Stomach smooth muscle (tissue), 2 donors: ENCODE measurements around the gene EPSTI1.

Source experiments
- H3K27ac ChIP-seq: one replicate; pipeline ENCODE4 v1.7.0; 2013; ENCODE audit warnings: mild to moderate bottlenecking, low read length, inconsistent platforms
- H3K27me3 ChIP-seq, 2 donors: one replicate each; pipeline ENCODE4 v1.7.0; 2013; ENCODE audit warnings: low read length in 2 of 2; ENCODE audit not compliant: insufficient read depth in 2 of 2, control insufficient read depth in 1 of 2
- H3K36me3 ChIP-seq, 2 donors: one replicate each; pipeline ENCODE4 v1.7.0; 2013; ENCODE audit warnings: low read length in 2 of 2; ENCODE audit not compliant: control insufficient read depth in 2 of 2, insufficient read depth in 2 of 2
- H3K4me1 ChIP-seq: one replicate; pipeline ENCODE4 v1.7.0; 2013; ENCODE audit warnings: low read length; ENCODE audit not compliant: control insufficient read depth, insufficient read depth
- H3K4me3 ChIP-seq, 2 donors: one replicate each; pipeline ENCODE4 v1.7.0; 2013; ENCODE audit warnings: low read length in 2 of 2
- H3K9ac ChIP-seq, 2 donors: one replicate each; pipeline ENCODE4 v1.7.0; 2013; ENCODE audit warnings: low read length in 2 of 2, mild to moderate bottlenecking in 1 of 2
- H3K9me3 ChIP-seq, 2 donors: one replicate each; pipeline ENCODE4 v1.7.0; 2013; ENCODE audit warnings: low read length in 2 of 2; ENCODE audit not compliant: control insufficient read depth in 2 of 2
- donor health status: healthy.
- donor health status: Pancreatic carcinoma.

The EPSTI1 gene

GRCh38 chr13:42947925-42948324, 44.1 kb downstream of the EPSTI1 start:
- H3K36me3 ChIP-seq, result peaks cover 3 to 6% of the 10 kb centered on the region in 2 donors
- H3K9me3 ChIP-seq, result no peaks in the 10 kb centered on the region
- no peak overlapping the region for H3K4me3 ChIP-seq
- H3K9ac ChIP-seq, result no peak overlapping the region
- H3K27ac ChIP-seq, result no peak overlapping the region
- no peaks in the 10 kb centered on the region for H3K27me3 ChIP-seq
- H3K4me1 ChIP-seq, result no peaks in the 10 kb centered on the region

- Histone ChIP-seq H3K27ac (no peak overlapping the region), H3K4me1 (no peaks in the 10 kb centered on the region), H3K4me3 (no peak overlapping the region), H3K36me3 (peaks cover 0 to 3% of the 10 kb centered on the region in 2 donors), H3K9ac (no peak overlapping the region), H3K27me3 (no peaks in the 10 kb centered on the region), H3K9me3 (no peaks in the 10 kb centered on the region)
Observed at GRCh38 chr13:42946927-42947326, 45.1 kb downstream of the EPSTI1 start.

DNA sequence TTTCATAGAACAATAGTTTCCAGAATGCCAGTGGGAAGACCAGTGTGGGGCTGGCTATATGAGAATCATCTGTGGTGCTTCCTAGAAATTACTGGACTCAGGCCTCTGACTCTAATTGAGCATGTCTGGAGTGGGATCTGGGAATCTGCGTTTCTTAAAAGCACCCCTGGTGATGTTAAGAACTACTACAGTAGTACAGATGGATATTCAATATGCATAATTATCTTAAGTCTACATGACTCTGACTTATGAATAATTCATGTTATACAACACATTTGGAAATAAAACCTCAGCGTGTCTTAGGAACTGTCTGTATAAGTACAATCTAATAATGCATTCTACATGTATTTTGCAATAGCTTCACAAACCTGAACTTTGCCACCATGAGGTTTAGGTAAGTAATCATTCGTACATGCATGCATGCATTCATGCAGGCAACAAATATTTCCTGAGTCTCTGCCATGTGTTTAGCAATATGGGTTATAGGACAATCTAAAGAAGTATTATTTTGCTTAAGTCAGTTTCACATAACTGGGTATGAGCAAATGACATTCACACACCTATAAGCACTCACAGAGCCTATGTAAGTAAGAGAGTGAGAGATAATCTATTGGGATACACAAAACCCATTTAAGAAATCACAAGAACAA, 62.0 kb downstream of the EPSTI1 start:
- peaks cover 0 to 4% of the 10 kb centered on the region in 2 donors for H3K36me3 ChIP-seq
- H3K4me1 ChIP-seq, result no peaks in the 10 kb centered on the region
- H3K4me3 ChIP-seq, result no peak overlapping the region
- no peaks in the 10 kb centered on the region for H3K27me3 ChIP-seq
- H3K9ac ChIP-seq, result no peak overlapping the region
- no peaks in the 10 kb centered on the region for H3K9me3 ChIP-seq
- no peak overlapping the region for H3K27ac ChIP-seq

GRCh38 chr13:42926555-42926954, 65.5 kb downstream of the EPSTI1 start:
- H3K9ac ChIP-seq, result no peak overlapping the region
- no peak overlapping the region for H3K4me3 ChIP-seq
- H3K27me3 ChIP-seq, result no peaks in the 10 kb centered on the region
- no peak overlapping the region for H3K27ac ChIP-seq
- H3K9me3 ChIP-seq, result no peaks in the 10 kb centered on the region
- H3K36me3 ChIP-seq, result peaks cover 2 to 4% of the 10 kb centered on the region in 2 donors
- no peaks in the 10 kb centered on the region for H3K4me1 ChIP-seq

GRCh38 chr13:42926043-42926442, 66.0 kb downstream of the EPSTI1 start:
- H3K9ac ChIP-seq, result no peak overlapping the region

DNA sequence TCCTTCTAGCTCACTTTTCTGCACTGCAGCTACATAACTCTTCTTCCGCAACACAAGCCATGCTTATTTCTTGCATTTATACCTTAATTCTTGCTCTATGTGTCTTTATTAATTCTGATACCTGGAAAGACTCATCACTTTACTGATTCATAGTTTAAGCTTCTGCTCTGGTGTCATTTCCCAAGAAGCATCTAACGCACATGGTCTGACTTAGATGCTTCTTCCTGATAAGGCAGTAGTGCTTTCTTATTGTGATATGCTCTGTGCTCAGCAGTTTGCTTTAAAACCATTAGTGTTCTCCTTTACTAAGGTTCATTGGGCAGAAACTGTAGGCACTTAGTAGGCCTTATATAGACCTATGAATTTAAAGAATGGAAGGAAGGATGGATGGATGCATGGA, 66.4 kb downstream of the EPSTI1 start:
- peaks cover 2 to 4% of the 10 kb centered on the region in 2 donors for H3K36me3 ChIP-seq
- H3K4me1 ChIP-seq, result no peaks in the 10 kb centered on the region
- no peak overlapping the region for H3K9ac ChIP-seq
- no peak overlapping the region for H3K27ac ChIP-seq
- no peaks in the 10 kb centered on the region for H3K27me3 ChIP-seq
- H3K4me3 ChIP-seq, result no peak overlapping the region
- H3K9me3 ChIP-seq, result no peaks in the 10 kb centered on the region

More at GRCh38 chr13:42926043-42926442, 66.0 kb downstream of the EPSTI1 start:
- H3K4me1 ChIP-seq, result no peaks in the 10 kb centered on the region
- H3K36me3 ChIP-seq, result peaks cover 2 to 4% of the 10 kb centered on the region in 2 donors
- H3K4me3 ChIP-seq, result no peak overlapping the region
- H3K27me3 ChIP-seq, result no peaks in the 10 kb centered on the region
- H3K27ac ChIP-seq, result no peak overlapping the region
- H3K9me3 ChIP-seq, result no peaks in the 10 kb centered on the region

- Histone ChIP-seq H3K27ac (no peak overlapping the region), H3K4me1 (no peaks in the 10 kb centered on the region), H3K4me3 (no peak overlapping the region), H3K9me3 (no peaks in the 10 kb centered on the region), H3K9ac (no peak overlapping the region), H3K36me3 (peaks cover 2 to 4% of the 10 kb centered on the region in 2 donors), H3K27me3 (no peaks in the 10 kb centered on the region)
Observed at GRCh38 chr13:42924344-42924743, 67.7 kb downstream of the EPSTI1 start.

GRCh38 chr13:42907745-42908144, 84.3 kb downstream of the EPSTI1 start:
- no peak overlapping the region for H3K9ac ChIP-seq
- H3K9me3 ChIP-seq, result no peaks in the 10 kb centered on the region
- no peak overlapping the region for H3K4me3 ChIP-seq
- no peaks in the 10 kb centered on the region for H3K27me3 ChIP-seq
- no peaks in the 10 kb centered on the region for H3K4me1 ChIP-seq
- H3K36me3 ChIP-seq, result no peaks in the 10 kb centered on the region
- no peak overlapping the region for H3K27ac ChIP-seq

DNA sequence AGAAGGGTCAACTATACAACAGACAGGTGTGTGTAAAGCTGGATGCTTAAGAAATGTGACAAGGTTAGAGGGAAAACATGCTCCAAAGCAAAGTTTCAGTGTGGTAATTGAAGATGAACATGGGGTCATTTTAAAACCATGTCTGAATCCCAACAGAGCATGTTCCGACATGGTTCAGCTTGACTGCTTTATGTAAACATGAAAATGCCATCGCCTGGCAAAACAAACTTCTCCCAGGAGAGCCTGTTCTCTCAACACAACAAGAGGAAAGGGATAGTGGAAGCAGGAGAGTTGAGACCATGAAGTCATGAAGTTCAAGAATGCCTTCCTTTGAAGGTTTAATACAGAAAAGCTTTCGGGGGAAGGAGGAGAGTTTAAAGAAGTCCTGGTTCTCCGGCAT, 85.8 kb downstream of the EPSTI1 start:
- Histone ChIP-seq H3K4me1 (no peaks in the 10 kb centered on the region), H3K36me3 (no peaks in the 10 kb centered on the region), H3K4me3 (no peak overlapping the region), H3K27me3 (no peaks in the 10 kb centered on the region), H3K9ac (no peak overlapping the region), H3K9me3 (no peaks in the 10 kb centered on the region), H3K27ac (no peak overlapping the region)

DNA sequence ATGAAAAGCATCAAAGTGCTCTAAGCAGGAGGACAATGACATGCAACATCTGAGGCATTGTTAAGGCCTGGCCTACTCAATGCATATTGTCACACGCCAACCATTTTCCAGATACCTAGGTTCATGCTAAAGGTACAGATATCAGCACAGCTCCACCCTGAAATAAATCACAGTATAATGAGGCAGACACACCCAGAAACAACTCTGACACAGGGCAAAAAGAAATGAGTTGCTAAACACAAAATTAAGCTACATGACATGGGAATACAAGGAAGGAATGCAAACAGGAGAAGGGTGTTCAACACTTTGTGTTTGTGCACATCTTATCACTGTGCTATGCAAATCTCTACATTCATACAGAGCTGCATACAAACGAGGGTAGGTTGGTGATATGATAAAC, 86.5 kb downstream of the EPSTI1 start:
- Histone ChIP-seq H3K4me3 (no peak overlapping the region), H3K27ac (no peak overlapping the region), H3K9ac (no peak overlapping the region), H3K4me1 (no peaks in the 10 kb centered on the region), H3K9me3 (no peaks in the 10 kb centered on the region), H3K27me3 (no peaks in the 10 kb centered on the region), H3K36me3 (no peaks in the 10 kb centered on the region)

GRCh38 chr13:42899266-42899665, 92.8 kb downstream of the EPSTI1 start:
- H3K36me3 ChIP-seq, result peaks cover 0 to 5% of the 10 kb centered on the region in 2 donors
- no peaks in the 10 kb centered on the region for H3K4me1 ChIP-seq
- no peaks in the 10 kb centered on the region for H3K9me3 ChIP-seq
- no peak overlapping the region for H3K4me3 ChIP-seq
- H3K27me3 ChIP-seq, result no peaks in the 10 kb centered on the region
- no peak overlapping the region for H3K9ac ChIP-seq
- no peak overlapping the region for H3K27ac ChIP-seq
